HK-2 (cell line): ENCODE measurements around the gene OR10V1.
"Not testable (repeated sequence)": the region's sequence is repeated elsewhere in the genome, so short reads cannot be mapped to it uniquely, and the experiment has no call there.

Source experiments
- DNase-seq: peaks from one replicate; pipeline ENCODE4 v3.0.0-alpha.2; 2018; ENCODE audit not compliant: unreplicated experiment

The OR10V1 gene

GRCh38 chr11:59710136-59710847 is 3.4 kb downstream of the OR10V1 start:
- DNase-seq = no peak

- no peak for DNase-seq
Observed at GRCh38 chr11:59708537-59708936, 5.1 kb downstream of the OR10V1 start.

GRCh38 chr11:59707371-59707770 is 6.3 kb downstream of the OR10V1 start:
- DNase-seq = no peak

- peak; percentile 34 for DNase-seq
Observed at GRCh38 chr11:59706518-59707285, 6.9 kb downstream of the OR10V1 start.

GRCh38 chr11:59705294-59705693 is 8.4 kb downstream of the OR10V1 start:
- no peak for DNase-seq

- DNase-seq = not testable (repeated sequence)
Observed at GRCh38 chr11:59703515-59703914, 10.1 kb downstream of the OR10V1 start.

- not testable (repeated sequence) for DNase-seq
Observed at GRCh38 chr11:59700157-59700556, 13.5 kb downstream of the OR10V1 start.

- no peak for DNase-seq
Observed at GRCh38 chr11:59698506-59698905, 15.1 kb downstream of the OR10V1 start.

GRCh38 chr11:59692915-59693314 is 20.7 kb downstream of the OR10V1 start:
- DNase-seq = no peak

- DNase-seq = no peak
Observed at GRCh38 chr11:59691156-59691555, 22.5 kb downstream of the OR10V1 start.

- DNase-seq = no peak
Observed at GRCh38 chr11:59689015-59689414, 24.6 kb downstream of the OR10V1 start.

GRCh38 chr11:59681260-59681725 is 32.4 kb downstream of the OR10V1 start:
- not testable (repeated sequence) for DNase-seq

- DNase-seq = peak; percentile 49
Observed at GRCh38 chr11:59680287-59681154, 33.1 kb downstream of the OR10V1 start.

GRCh38 chr11:59679347-59679746 is 34.3 kb downstream of the OR10V1 start:
- DNase-seq = no peak

GRCh38 chr11:59678813-59679165 is 34.9 kb downstream of the OR10V1 start:
- DNase-seq = no peak

GRCh38 chr11:59678118-59678812 is 35.4 kb downstream of the OR10V1 start:
- DNase-seq = no peak

- no peak for DNase-seq
Observed at GRCh38 chr11:59676205-59676604, 37.4 kb downstream of the OR10V1 start.

GRCh38 chr11:59674291-59674690 is 39.4 kb downstream of the OR10V1 start:
- no peak for DNase-seq

- no peak for DNase-seq
Observed at GRCh38 chr11:59673291-59673690, 40.4 kb downstream of the OR10V1 start.

- no peak for DNase-seq
Observed at GRCh38 chr11:59671471-59671870, 42.2 kb downstream of the OR10V1 start.

GRCh38 chr11:59669611-59670009 is 44.0 kb downstream of the OR10V1 start:
- DNase-seq = no peak
